H1 (cell line): ENCODE data around the gene BCL2A1. TPM values are rescaled to one million over a fixed set of nuclear protein-coding genes. Genes with fewer than 3 reads are reported as not detected.

Experiments
- CTCF ChIA-PET: fragments of 300-600 bp; sonication (Branson Sonifier 250); formaldehyde crosslinking; loops from one replicate; lab custom pipeline; 2021; ENCODE audit not compliant: partially characterized antibody; lab: Charles Lee
- POLR2A ChIA-PET: fragments of 300-600 bp; sonication (Branson Sonifier 250); formaldehyde crosslinking; loops from one replicate; lab custom pipeline; 2021; ENCODE audit warnings: inconsistent platforms; ENCODE audit not compliant: partially characterized antibody; lab: Charles Lee
- DNase-seq, 2 experiments: peaks; one replicate each; pipeline versions ENCODE4 v3.0.0 to v3.0.0-alpha.2; 2010 to 2022; ENCODE audit warnings: low spot score in 2 of 2, low read depth in 1 of 2, mixed read lengths in 1 of 2
- FAIRE-seq: peaks from 2 replicates; lab custom pipeline; 2011; peaks lifted over from hg19 to GRCh38; lab: Jason Lieb, UNC
- H2AFZ ChIP-seq: 2 replicates; pipeline ENCODE4 v1.8.1; 2012; ENCODE audit warnings: low read length, inconsistent platforms
- H2AK5ac ChIP-seq: 2 replicates; pipeline ENCODE4 v1.6.1; 2013; ENCODE audit warnings: low read depth, low read length
- H2BK120ac ChIP-seq: replicated peaks from 2 replicates; pipeline ENCODE3; 2013; ENCODE audit warnings: low read depth, low read length, inconsistent platforms
- H2BK12ac ChIP-seq: 2 replicates; pipeline ENCODE4 v1.6.1; 2013; ENCODE audit warnings: low read depth, low read length
- H2BK15ac ChIP-seq: 2 replicates; pipeline ENCODE4 v1.6.1; 2013; ENCODE audit warnings: low read length
- H2BK20ac ChIP-seq: 2 replicates; pipeline ENCODE4 v1.6.1; 2013; ENCODE audit warnings: low read length
- H2BK5ac ChIP-seq: 2 replicates; pipeline ENCODE4 v1.6.1; 2013; ENCODE audit warnings: low read depth, low read length
- H3K14ac ChIP-seq: 2 replicates; pipeline ENCODE4 v1.6.1; 2013; ENCODE audit warnings: inconsistent platforms; ENCODE audit not compliant: insufficient read length
- H3K18ac ChIP-seq: 2 replicates; pipeline ENCODE4 v1.6.1; 2013; ENCODE audit warnings: low read length; ENCODE audit errors: extremely low read depth
- H3K23ac ChIP-seq: 2 replicates; pipeline ENCODE4 v1.6.1; 2013; ENCODE audit warnings: inconsistent platforms; ENCODE audit not compliant: insufficient read length
- H3K23me2 ChIP-seq: 2 replicates; pipeline ENCODE4 v1.6.1; 2013; ENCODE audit warnings: low read depth, low read length
- H3K27ac ChIP-seq: 2 replicates; pipeline ENCODE4 v1.6.1; 2011; ENCODE audit warnings: low read depth, low read length, inconsistent platforms
- H3K27me3 ChIP-seq, 4 experiments: replicated peaks in 1 of 4; 1 replicate in 1 of 4; 2 replicates in 3 of 4; pipeline versions ENCODE4 v1.6.1 to v1.8.1; 2011 to 2013; ENCODE audit warnings: low read length in 3 of 4, mild to moderate bottlenecking in 3 of 4, inconsistent platforms in 2 of 4, mixed read lengths in 2 of 4, moderate library complexity in 1 of 4; ENCODE audit not compliant: control insufficient read depth in 3 of 4, insufficient read depth in 3 of 4; ENCODE audit errors: extremely low read depth in 1 of 4
- H3K36me3 ChIP-seq, 4 experiments: 2 replicates each; pipeline versions ENCODE4 v1.6.1 to v1.8.1; 2011 to 2013; ENCODE audit warnings: mild to moderate bottlenecking in 4 of 4, low read length in 3 of 4, moderate library complexity in 2 of 4, control low read depth in 1 of 4, inconsistent platforms in 1 of 4; ENCODE audit not compliant: insufficient read depth in 4 of 4, control insufficient read depth in 2 of 4
- H3K4ac ChIP-seq: replicated peaks from 2 replicates; pipeline ENCODE3; 2013; ENCODE audit warnings: low read length, low read depth, mixed read lengths, inconsistent platforms; ENCODE audit not compliant: insufficient read length
- H3K4me1 ChIP-seq, 4 experiments: replicated peaks in 1 of 4; 1 replicate in 1 of 4; 2 replicates in 3 of 4; pipeline versions ENCODE4 v1.6.1 to v1.8.1; 2011 to 2013; ENCODE audit warnings: low read length in 3 of 4, inconsistent platforms in 2 of 4, mixed read lengths in 1 of 4; ENCODE audit not compliant: insufficient read depth in 4 of 4, control insufficient read depth in 3 of 4
- H3K4me2 ChIP-seq, 2 experiments: 2 replicates each; pipeline versions ENCODE4 v1.6.1 to v1.8.1; 2011 to 2013; ENCODE audit warnings: low read depth in 2 of 2, low read length in 2 of 2, control low read depth in 1 of 2, inconsistent platforms in 1 of 2, mild to moderate bottlenecking in 1 of 2; ENCODE audit not compliant: insufficient read depth in 1 of 2
- H3K4me3 ChIP-seq, 4 experiments: fragments of 200-600, 300-600 bp in 1 of 4; sonication (generic), shearing (Covaris generic), sonication (Bioruptor Twin) in 1 of 4; 2 replicates each; pipeline versions ENCODE4 v1.5.1 to v1.8.1; 2011 to 2016; ENCODE audit warnings: low read length in 4 of 4, low read depth in 3 of 4, control low read depth in 2 of 4, inconsistent platforms in 2 of 4, mild to moderate bottlenecking in 2 of 4, mixed read lengths in 1 of 4, moderate library complexity in 1 of 4; ENCODE audit not compliant: insufficient read depth in 2 of 4; ENCODE audit errors: extremely low read depth in 1 of 4
- H3K56ac ChIP-seq: replicated peaks from 2 replicates; pipeline ENCODE3; 2013; ENCODE audit warnings: low read depth, mild to moderate bottlenecking, mixed read lengths, low read length, inconsistent platforms; ENCODE audit not compliant: insufficient read length
- H3K79me1 ChIP-seq: 2 replicates; pipeline ENCODE4 v1.6.1; 2013; ENCODE audit warnings: low read depth, low read length, control low read depth
- H3K79me2 ChIP-seq, 2 experiments: 2 replicates each; pipeline versions ENCODE4 v1.6.1 to v1.8.1; 2012 to 2013; ENCODE audit warnings: low read length in 2 of 2, mild to moderate bottlenecking in 2 of 2, inconsistent platforms in 1 of 2; ENCODE audit not compliant: insufficient read depth in 2 of 2, control insufficient read depth in 1 of 2
- H3K9ac ChIP-seq, 4 experiments: replicated peaks in 1 of 4; 1 replicate in 1 of 4; 2 replicates in 3 of 4; pipeline versions ENCODE4 v1.6.1 to v1.8.1; 2011 to 2013; ENCODE audit warnings: low read depth in 3 of 4, low read length in 3 of 4, control low read depth in 2 of 4, mild to moderate bottlenecking in 2 of 4, moderate library complexity in 2 of 4, inconsistent platforms in 1 of 4; ENCODE audit errors: extremely low read depth in 1 of 4
- H3K9me3 ChIP-seq, 2 experiments: 2 replicates each; pipeline versions ENCODE4 v1.6.1 to v1.8.1; 2012 to 2013; ENCODE audit warnings: mild to moderate bottlenecking in 2 of 2, moderate library complexity in 2 of 2, control low read depth in 1 of 2, inconsistent platforms in 1 of 2, low read depth in 1 of 2, low read length in 1 of 2, mixed read lengths in 1 of 2; ENCODE audit not compliant: insufficient read depth in 2 of 2
- H4K20me1 ChIP-seq, 2 experiments: replicated peaks in 1 of 2; 2 replicates each; pipeline versions ENCODE3 to v1.8.1; 2011 to 2013; ENCODE audit warnings: inconsistent platforms in 2 of 2, low read length in 2 of 2, mild to moderate bottlenecking in 1 of 2; ENCODE audit not compliant: insufficient read depth in 2 of 2, control insufficient read depth in 1 of 2
- H4K5ac ChIP-seq: 2 replicates; pipeline ENCODE4 v1.6.1; 2013; ENCODE audit warnings: low read length, low read depth, mixed read lengths, inconsistent platforms; ENCODE audit not compliant: insufficient read length
- H4K8ac ChIP-seq: 2 replicates; pipeline ENCODE4 v1.8.0; 2013; ENCODE audit warnings: mild to moderate bottlenecking, moderate library complexity, low read length, inconsistent platforms; ENCODE audit not compliant: insufficient read depth; ENCODE audit errors: extremely low read depth
- H4K91ac ChIP-seq: replicated peaks from 2 replicates; pipeline ENCODE3; 2013; ENCODE audit warnings: low read length, mixed read lengths, inconsistent platforms; ENCODE audit not compliant: insufficient read length
- CEBPB ChIP-seq: IDR thresholded peaks from 2 replicates; pipeline ENCODE4 v1.6.1; 2012; ENCODE audit warnings: low read depth, low read length
- JUND ChIP-seq: IDR thresholded peaks from 2 replicates; pipeline ENCODE4 v1.6.1; 2011; ENCODE audit warnings: mild to moderate bottlenecking, improper control_type of control experiment, low read length
- KDM1A ChIP-seq: fragments of 200-600, 300-600 bp; sonication (generic); IDR thresholded peaks from 2 replicates; pipeline ENCODE4 v1.7.1; 2016; ENCODE audit warnings: mild to moderate bottlenecking, low read length, borderline replicate concordance
- KDM5A ChIP-seq: fragments of 200-600 bp; IDR thresholded peaks from 2 replicates; pipeline ENCODE4 v1.7.1; 2012; ENCODE audit warnings: mild to moderate bottlenecking, low read length, inconsistent platforms, mixed read lengths
- SIN3A ChIP-seq, 2 experiments: IDR thresholded peaks in 1 of 2; conservative IDR thresholded peaks in 1 of 2; 2 replicates each; pipeline ENCODE4 v1.6.1; 2011 to 2012; ENCODE audit warnings: low read length in 2 of 2, improper control_type of control experiment in 1 of 2, low read depth in 1 of 2, mild to moderate bottlenecking in 1 of 2
- SIX5 ChIP-seq: IDR thresholded peaks from 2 replicates; pipeline ENCODE4 v1.6.1; 2011; ENCODE audit warnings: mild to moderate bottlenecking, low read depth, low read length
- SUZ12 ChIP-seq: fragments of 200-600 bp; sonication (generic); IDR thresholded peaks from 2 replicates; pipeline ENCODE4 v1.6.1; 2012; ENCODE audit warnings: mild to moderate bottlenecking, inconsistent platforms, low read length, moderate library complexity, mixed read lengths
- TEAD4 ChIP-seq: IDR thresholded peaks from 2 replicates; pipeline ENCODE4 v1.6.1; 2012; ENCODE audit warnings: low read depth, low read length, inconsistent platforms, mixed read lengths
- YY1 ChIP-seq: IDR thresholded peaks from 2 replicates; pipeline ENCODE4 v1.6.1; 2011; ENCODE audit warnings: low read depth, mild to moderate bottlenecking, low read length
- WGBS, 2 experiments: shearing (Covaris generic) in 1 of 2; methylation state at CpG; one replicate each; pipeline versions ENCODE4 v1.1.6 to v1.1.7; 2013 to 2015; ENCODE audit warnings: low lambda C conversion rate in 2 of 2, mixed read lengths in 2 of 2, inconsistent platforms in 1 of 2, low coverage in 1 of 2, missing lambda C conversion rate in 1 of 2; ENCODE audit not compliant: insufficient replicate concordance in 2 of 2, insufficient coverage in 1 of 2, insufficient read length in 1 of 2; ENCODE audit errors: extremely low coverage in 1 of 2, missing lambda C conversion rate in 1 of 2; 5-methylcytosine and 5-hydroxymethylcytosine counted together
- polyA plus RNA-seq, 7 experiments: library from polyadenylated mRNA; depleted of rRNA in 3 of 7; stranded (reverse) in 5 of 7; unstranded in 2 of 7; fragments of >200 nt in 5 of 7; fragments of 200-250 nt in 2 of 7; gene quantifications; 1 replicate in 5 of 7; 2 replicates in 1 of 7; 4 replicates in 1 of 7; pipeline versions ENCODE4 v1.2.1 to v1.2.3, GENCODE V29; 2011 to 2013; ENCODE audit warnings: missing spikeins in 2 of 7, mixed read lengths in 2 of 7
- total RNA-seq: library from RNA; stranded (reverse); fragmentation: NEBNext Ultra II Directional; extraction: Animal tissue kit (Norgen Biotek cat#: 25700); gene quantifications from 2 replicates; pipeline ENCODE4 v1.2.1, GENCODE V29; 2021

The BCL2A1 gene
- total and polyA plus RNA-seq, 2 of the 8 experiments (the other 6 are each of a cell fraction or from before 2014, with no cell fraction given), result not detected

DNA sequence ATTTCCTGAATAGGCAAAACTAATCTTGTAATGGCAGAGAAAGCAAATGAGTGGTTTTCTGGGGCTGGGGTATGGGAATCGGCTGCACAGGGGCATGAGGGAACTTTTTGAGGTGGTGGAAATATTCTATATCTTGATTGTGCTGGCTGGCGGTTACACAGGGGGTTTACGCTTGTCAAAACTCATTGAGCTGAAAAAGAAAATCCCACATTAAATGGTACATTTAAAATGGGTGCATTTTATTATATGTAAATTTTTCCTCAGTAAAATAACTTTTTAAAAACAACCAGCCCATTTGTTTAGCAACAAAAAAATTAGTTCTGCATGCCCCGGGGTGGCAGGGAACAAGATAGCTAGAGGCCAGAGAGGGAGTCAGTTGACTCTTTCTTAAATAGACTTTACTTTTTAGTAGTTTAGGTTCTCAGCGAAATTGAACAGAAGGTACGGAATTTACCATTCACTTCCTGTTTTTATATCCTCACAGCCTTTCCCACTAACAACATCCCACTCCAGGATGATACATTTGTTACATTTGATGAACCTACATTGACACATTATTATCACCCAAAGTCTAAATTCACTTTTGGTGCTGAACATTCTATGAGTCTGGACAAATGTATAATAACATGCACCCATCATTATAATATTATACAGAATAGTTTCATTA lies 41.2 kb upstream of the BCL2A1 start:
- Histone ChIP-seq H4K5ac (no peak overlapping the region), H3K9ac (no peak overlapping the region), H3K27ac (no peak overlapping the region), H3K4me3 (no peak overlapping the region), H3K14ac (no peak overlapping the region), H3K9me3 (no peaks in the 10 kb centered on the region; a peak in 2 of 4 replicates), H4K91ac (no peak overlapping the region), H2BK120ac (no peak overlapping the region), H3K23ac (no peak overlapping the region), H2BK12ac (no peak overlapping the region), H4K8ac (no peak overlapping the region), H2AK5ac (no peak overlapping the region), H2BK5ac (no peak overlapping the region), H3K27me3 (no peaks in the 10 kb centered on the region), H3K4me2 (no peak overlapping the region), H3K23me2 (no peaks in the 10 kb centered on the region), H3K79me1 (no peaks in the 10 kb centered on the region), H3K36me3 (no peaks in the 10 kb centered on the region), H3K56ac (no peak overlapping the region), H3K79me2 (no peaks in the 10 kb centered on the region), H3K18ac (no peak overlapping the region), H2BK15ac (no peak overlapping the region), H3K4ac (no peak overlapping the region), H3K4me1 (no peaks in the 10 kb centered on the region), H2AFZ (no peak overlapping the region)
- CTCF ChIA-PET, result no interaction called here
- POLR2A ChIA-PET, result no interaction called here
- DNase-seq (no peak), FAIRE-seq (no peak)
- WGBS, 2 experiments, result 87% methylated on average over 6 of the region's 6 CpGs; no CpG with 5 or more reads in 1 of the 2 experiments
- TF ChIP-seq TEAD4 (no peak), JUND (no peak), SIN3A (conservative IDR thresholded peaks at IDR 0.05 in 1 of 2, IDR thresholded peaks at IDR 0.05 in 1 of 2; ENCODE audit: low read depth in 1 of 2, low read length in 2 of 2) (no peak), CEBPB (no peak), KDM5A (no peak), YY1 (no peak), KDM1A (no peak), SIX5 (no peak), SUZ12 (no peak)
- TF ChIP-seq, all 59 proteins: peak for 0
- H4K20me1 ChIP-seq, result no peaks in the 10 kb centered on the region
- no peak overlapping the region for H2BK20ac ChIP-seq
